Fibroblast of villous mesenchyme (primary cell): ENCODE data around the gene GRIK3. TPM values are rescaled to one million over a fixed set of nuclear protein-coding genes. Genes with fewer than 3 reads are reported as not detected.

Source experiments
- DNase-seq: peaks from one replicate; pipeline ENCODE4 v3.0.0-alpha.2; 2010; ENCODE audit warnings: low read depth
- H3K4me3 ChIP-seq: 2 replicates; pipeline ENCODE4 v1.5.1; 2011; ENCODE audit warnings: low read depth, mild to moderate bottlenecking, low read length
- CTCF ChIP-seq: IDR thresholded peaks from 2 replicates; pipeline ENCODE4 v1.5.1; 2012; ENCODE audit warnings: low read depth, mild to moderate bottlenecking, low read length; ENCODE audit not compliant: insufficient read depth
- total RNA-seq: library from RNA; depleted of rRNA; stranded (reverse); fragments of >200 nt; gene quantifications from 2 replicates; pipeline ENCODE4 v1.2.3, GENCODE V29; 2012

GRIK3 gene
- total RNA-seq, 1 donor = not detected

GRCh38 chr1:36975642-36976041 is 58.7 kb downstream of the GRIK3 start:
- no peak for DNase-seq
- TF ChIP-seq CTCF = no peak
- no peak overlapping the region for H3K4me3 ChIP-seq

- no peak for TF ChIP-seq CTCF
- no peak overlapping the region for H3K4me3 ChIP-seq
- DNase-seq = no peak
Observed at GRCh38 chr1:36973056-36973455, 61.3 kb downstream of the GRIK3 start.

- DNase-seq = no peak
Observed at GRCh38 chr1:36971852-36972618, 62.3 kb downstream of the GRIK3 start.

GRCh38 chr1:36968730-36969129 is 65.6 kb downstream of the GRIK3 start:
- DNase-seq = no peak
- H3K4me3 ChIP-seq = no peak overlapping the region
- no peak for TF ChIP-seq CTCF

More at GRCh38 chr1:36971852-36972618, 62.3 kb downstream of the GRIK3 start:
- no peak for TF ChIP-seq CTCF
- no peak overlapping the region for H3K4me3 ChIP-seq

GRCh38 chr1:36966242-36966641 is 68.1 kb downstream of the GRIK3 start:
- TF ChIP-seq CTCF = no peak
- DNase-seq = peak; percentile 1
- no peak overlapping the region for H3K4me3 ChIP-seq

GRCh38 chr1:36965275-36966159 is 68.8 kb downstream of the GRIK3 start:
- TF ChIP-seq CTCF = no peak
- DNase-seq = no peak
- no peak overlapping the region for H3K4me3 ChIP-seq
